Measurements from ENCODE around the gene CCDC47.
"Not testable (repeated sequence)": the region's sequence is repeated elsewhere in the genome, so short reads cannot be mapped to it uniquely, and the experiment has no call there.

The CCDC47 gene, protein sequence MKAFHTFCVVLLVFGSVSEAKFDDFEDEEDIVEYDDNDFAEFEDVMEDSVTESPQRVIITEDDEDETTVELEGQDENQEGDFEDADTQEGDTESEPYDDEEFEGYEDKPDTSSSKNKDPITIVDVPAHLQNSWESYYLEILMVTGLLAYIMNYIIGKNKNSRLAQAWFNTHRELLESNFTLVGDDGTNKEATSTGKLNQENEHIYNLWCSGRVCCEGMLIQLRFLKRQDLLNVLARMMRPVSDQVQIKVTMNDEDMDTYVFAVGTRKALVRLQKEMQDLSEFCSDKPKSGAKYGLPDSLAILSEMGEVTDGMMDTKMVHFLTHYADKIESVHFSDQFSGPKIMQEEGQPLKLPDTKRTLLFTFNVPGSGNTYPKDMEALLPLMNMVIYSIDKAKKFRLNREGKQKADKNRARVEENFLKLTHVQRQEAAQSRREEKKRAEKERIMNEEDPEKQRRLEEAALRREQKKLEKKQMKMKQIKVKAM

GRCh38 chr17:63773272-63774140 lies at the start of gene CCDC47:
Gene CCDC47, minus strand, starts transcription at chr17:63773597. Its CDS starts 7,422 bp downstream, at chr17:63766175.
- peak; percentile 100 for DNase-seq (ENCODE audit: low read depth)

DNA sequence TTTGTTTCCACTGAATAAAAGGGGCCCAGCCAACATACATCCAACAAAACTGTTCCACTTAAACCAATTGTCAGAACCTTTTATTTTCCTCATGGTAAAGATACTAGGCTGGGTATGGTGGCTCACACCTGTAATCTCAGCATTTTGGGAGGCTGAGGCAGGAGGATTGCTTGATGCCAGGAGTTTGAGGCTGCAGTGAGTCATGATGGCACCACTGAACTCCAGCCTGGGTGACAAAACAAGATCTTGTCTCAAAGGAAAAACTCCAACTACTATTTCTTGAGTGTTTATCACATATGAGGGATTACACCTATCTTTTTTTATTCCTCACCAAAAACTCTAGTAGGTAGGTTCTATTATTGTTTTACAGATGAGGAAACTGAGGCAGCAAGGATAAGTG lies 49.1 kb upstream of the CCDC47 start:
- DNase-seq (ENCODE audit: low read depth), result no peak

DNA sequence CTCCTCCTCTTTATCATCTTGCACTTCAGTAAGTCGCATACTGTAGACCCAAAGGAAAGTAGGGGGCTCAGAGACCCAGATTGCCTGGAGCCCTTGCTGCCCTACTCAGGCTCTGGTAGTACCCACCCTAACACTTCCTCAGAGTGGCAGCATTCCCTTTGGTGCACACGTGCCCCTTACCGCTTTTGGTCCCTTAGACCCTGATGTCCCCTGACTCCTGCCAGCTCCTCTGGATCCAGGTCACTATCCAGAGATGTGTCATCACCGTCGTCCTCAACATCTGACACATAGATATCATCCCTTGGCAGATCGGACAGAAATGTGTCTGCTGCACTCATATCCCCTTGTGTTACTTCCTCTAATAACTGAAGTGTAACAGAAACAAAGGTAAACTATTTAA lies 48.4 kb upstream of the CCDC47 start:
- no peak for DNase-seq (ENCODE audit: low read depth)

GRCh38 chr17:63820963-63821561 lies 47.7 kb upstream of the CCDC47 start:
- DNase-seq (ENCODE audit: low read depth), result no peak

- no peak for DNase-seq (ENCODE audit: low read depth)
Observed at GRCh38 chr17:63819585-63820537, 46.5 kb upstream of the CCDC47 start.

DNA sequence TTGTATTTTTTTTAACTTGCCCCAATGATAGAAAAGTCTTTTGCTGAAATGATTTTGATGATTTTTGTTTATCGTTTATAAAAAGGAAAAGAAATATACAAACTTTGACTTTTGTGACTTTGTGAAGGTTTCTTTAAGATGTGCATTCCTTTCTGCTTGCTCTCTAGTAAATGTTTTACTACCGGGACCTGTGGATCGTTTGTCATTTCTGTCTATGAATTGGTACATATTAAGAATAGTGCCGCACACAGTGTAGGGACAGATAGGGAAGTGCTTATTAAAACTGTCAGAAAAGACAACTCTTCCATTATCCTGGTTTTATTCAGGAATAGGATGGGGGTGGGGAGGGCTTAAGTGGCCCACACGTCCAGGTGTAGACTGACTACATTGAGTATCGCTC lies 45.7 kb upstream of the CCDC47 start:
- no peak for DNase-seq (ENCODE audit: low read depth)

DNA sequence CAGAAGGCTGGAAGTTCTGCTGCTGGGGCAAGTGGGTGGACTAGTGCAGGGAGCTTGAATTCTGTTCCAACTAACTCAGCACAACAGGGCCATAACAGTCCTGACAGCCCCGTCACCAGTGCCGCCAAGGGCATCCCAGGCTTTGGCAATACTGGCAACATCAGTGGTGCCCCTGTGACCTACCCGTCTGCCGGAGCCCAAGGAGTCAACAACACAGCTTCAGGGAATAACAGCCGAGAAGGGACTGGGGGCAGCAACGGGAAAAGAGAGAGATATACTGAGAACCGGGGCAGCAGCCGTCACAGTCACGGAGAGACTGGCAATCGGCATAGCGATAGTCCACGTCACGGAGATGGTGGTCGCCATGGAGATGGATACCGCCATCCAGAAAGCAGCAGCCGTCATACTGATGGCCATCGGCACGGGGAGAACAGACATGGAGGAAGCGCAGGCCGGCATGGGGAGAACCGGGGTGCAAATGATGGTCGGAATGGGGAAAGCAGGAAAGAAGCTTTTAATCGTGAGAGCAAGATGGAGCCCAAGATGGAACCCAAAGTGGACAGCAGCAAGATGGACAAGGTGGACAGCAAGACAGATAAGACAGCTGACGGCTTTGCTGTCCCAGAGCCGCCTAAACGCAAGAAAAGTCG lies 44.5 kb upstream of the CCDC47 start:
- DNase-seq (ENCODE audit: low read depth), result no peak

GRCh38 chr17:63816669-63817068 lies 43.3 kb upstream of the CCDC47 start:
- peak; percentile 62 for DNase-seq (ENCODE audit: low read depth)

- no peak for DNase-seq (ENCODE audit: low read depth)
Observed at GRCh38 chr17:63816123-63816522, 42.7 kb upstream of the CCDC47 start.

- no peak for DNase-seq (ENCODE audit: low read depth)
Observed at GRCh38 chr17:63809970-63810369, 36.6 kb upstream of the CCDC47 start.

DNA sequence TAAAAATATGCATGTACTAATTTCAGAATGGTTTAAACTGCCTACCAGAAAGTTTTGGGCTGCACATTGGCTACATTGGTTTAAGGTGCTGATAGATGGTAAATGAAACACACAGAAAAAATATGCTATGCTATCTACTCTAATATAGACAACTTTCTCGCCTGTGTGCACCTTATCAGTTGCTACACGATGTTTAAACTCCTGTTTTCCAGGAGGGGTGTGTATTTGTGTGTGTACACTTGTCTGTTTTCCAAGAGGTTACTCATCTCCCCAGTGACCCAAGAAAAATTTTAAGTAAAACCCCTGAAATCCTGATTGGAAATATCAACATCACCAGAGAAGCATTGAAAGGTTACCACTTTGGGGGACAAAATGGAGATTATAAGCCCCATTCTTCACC lies 32.2 kb upstream of the CCDC47 start:
- no peak for DNase-seq (ENCODE audit: low read depth)

DNA sequence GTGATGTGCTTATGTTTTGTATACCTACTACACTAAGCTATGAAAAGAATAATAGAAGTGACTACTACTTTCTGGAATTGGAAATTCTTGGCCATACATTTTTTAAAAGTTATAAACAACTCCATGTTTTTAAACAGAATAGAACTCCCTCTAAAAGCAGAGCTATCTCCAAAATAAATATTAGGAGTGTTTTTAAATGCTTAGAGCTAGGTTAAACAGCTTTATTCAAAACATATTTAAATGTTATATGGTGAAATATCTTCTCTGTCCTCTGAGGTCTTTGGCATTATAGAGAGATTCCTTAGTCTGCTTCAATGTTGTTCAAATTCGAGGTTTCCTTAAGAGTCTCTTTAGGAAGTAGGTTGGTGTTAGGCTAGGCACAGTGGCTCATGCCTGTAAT lies 30.9 kb upstream of the CCDC47 start:
- DNase-seq (ENCODE audit: low read depth), result no peak

DNA sequence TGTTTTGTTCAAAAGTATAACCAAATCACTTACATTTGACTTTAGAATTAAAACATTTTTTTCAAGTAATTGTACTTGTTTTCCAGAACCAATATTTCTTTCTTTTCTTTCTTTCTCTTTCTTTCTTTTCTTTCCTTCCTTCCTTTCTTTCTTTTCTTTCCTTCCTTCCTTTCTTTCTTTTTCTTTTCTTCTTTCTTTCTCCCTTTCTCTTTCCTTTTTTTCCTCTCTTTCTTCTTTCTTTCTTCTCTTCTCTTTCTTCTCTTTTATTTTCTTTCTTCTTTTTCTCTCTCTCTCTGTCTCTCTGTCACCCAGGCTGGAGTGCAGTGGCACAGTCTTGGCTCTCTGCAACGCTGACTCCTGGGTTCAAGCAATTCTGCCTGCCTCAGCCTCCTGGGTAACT lies 27.4 kb upstream of the CCDC47 start:
- DNase-seq (ENCODE audit: low read depth), result no peak

DNA sequence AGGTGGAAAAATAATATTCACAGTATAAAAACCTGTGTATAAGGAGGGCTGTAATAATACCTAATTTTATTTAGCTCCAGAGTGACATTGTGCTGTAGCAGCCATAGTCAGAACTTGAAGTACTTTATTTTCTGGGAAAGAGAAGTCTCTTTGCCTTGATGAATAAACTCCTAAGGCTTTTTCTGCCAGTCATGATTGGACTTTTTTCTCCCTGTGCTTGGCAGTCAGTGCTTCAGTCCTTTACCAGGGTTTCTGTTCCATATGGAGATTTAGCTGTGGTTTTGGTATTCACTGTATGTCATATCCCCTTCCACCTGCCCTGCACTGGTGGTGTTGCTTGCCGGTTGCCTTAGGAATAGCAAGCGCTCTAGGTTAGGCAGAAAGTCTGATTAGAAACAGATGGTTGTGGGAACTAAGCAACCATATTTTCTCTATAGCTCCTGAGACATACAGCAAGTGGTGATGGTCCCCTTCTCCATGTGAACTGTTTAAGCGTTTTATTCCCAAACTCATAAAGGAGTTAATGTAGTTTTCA lies 25.2 kb upstream of the CCDC47 start:
- DNase-seq (ENCODE audit: low read depth), result no peak

DNA sequence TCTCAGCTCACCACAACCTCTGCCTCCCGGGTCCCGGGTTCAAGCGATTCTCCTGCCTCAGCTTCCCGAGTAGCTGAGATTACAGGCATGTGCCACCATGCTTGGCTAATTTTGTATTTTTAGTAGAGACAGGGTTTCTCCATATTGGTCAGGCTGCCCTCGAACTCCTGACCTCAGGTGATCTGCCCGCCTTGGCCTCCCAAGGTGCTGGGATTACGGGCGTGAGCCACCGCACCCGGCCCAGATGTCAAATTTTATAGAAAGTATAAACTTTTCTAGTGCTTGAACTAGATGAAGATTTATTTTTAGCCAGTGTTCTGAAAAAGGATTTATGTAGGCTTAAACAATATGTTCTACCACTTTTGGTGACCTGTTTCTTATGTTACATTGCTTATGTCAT lies 23.0 kb upstream of the CCDC47 start:
- DNase-seq (ENCODE audit: low read depth), result not testable (repeated sequence)

- no peak for DNase-seq (ENCODE audit: low read depth)
Observed at GRCh38 chr17:63792055-63792729, 18.8 kb upstream of the CCDC47 start.

- no peak for DNase-seq (ENCODE audit: low read depth)
Observed at GRCh38 chr17:63790057-63790456, 16.7 kb upstream of the CCDC47 start.

- DNase-seq (ENCODE audit: low read depth), result no peak
Observed at GRCh38 chr17:63786971-63787711, 13.7 kb upstream of the CCDC47 start.

GRCh38 chr17:63786117-63786516 lies 12.7 kb upstream of the CCDC47 start:
- DNase-seq (ENCODE audit: low read depth), result no peak

All from EH (cell line).